Inflammatory macrophage treated with lipopolysaccharide for 1 hour (primary cell): ENCODE data around the gene ZNF524.

Experiments used
- DNase-seq, 2 donors: peaks; one replicate each; pipeline ENCODE4 v3.0.0-alpha.2; 2020 to 2022

Gene ZNF524

DNA sequence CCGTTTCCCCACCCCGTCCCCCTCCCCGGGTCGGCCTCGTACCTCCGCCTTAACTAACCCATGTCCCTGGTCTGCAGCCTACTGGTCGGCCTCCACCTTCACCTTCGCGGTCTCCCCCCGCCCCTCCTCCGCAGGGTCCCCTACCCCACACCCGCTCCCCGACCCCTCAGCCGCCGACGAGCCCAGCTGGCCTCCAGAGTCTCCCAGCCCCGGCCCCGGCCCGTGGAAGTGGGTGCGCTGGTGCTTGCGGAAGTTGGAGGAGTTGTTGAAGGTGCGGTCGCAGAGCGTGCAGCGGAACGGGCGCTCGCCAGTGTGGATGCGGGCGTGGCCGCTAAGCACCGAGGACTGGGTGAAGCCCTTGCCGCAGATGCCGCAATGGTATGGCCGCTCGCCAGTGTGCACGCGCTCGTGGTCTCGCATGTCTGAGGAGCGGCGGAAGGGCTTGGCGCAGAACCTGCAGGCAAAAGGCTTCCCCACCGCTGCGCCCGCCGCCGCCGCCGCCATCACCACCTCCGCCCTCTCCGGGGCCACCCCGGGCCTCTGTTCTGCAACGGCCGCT is 21.7 kb downstream of the ZNF524 start:
- DNase-seq = no peak

DNA sequence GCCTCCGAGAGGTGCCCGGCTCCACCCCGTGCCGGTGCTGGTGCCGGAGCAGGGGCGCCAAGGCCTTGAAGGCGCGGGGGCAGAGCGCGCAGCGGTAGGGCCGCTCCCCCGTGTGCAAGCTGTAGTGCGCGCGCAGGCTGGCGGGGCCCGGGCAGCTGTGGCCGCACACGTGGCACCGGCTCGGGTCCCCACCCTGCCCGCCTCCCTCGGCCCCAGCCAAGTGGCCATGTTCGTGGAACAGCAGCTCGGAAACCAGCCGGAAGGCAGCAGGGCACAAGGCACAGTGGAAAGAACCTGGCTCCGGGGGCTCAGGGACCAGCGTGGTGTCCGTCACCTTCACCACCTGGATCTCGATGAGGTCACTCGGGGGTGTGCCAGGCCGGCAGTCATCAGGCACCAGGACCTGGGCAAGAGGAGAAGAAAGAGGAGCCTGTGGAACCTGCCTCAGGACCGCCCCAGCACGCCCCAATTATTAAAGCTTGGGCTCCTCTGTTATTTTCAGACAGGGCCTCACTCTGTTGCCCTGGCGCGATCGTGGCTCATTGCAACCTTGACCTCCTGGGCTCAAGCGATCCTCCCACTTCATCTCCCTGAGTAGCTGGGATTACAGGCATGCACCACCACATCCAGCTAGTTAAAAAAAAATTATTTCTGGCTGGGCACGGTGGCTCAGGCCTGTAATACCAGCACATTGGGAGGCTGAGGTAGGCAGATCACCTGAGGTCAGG is 22.3 kb downstream of the ZNF524 start:
- no peak for DNase-seq

DNA sequence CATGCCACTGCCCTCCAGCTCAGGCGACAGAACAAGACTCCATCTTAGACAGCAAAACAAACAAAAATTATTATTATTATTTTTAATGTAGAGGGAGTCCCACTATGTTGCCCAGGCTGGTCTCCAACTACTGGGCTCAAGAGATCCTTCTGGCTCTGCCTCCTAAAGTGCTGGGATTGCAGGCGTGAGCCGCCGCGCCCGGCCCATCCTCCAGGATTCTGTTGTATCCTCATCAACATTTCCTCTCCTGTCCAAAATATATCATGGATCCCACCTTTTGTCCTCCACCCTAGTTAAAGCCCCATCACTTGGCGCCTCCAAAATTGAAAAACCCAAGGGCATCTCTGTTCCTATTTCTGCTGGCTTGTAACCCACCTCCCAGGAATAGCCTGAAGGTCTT is 23.0 kb downstream of the ZNF524 start:
- DNase-seq = no peak

DNA sequence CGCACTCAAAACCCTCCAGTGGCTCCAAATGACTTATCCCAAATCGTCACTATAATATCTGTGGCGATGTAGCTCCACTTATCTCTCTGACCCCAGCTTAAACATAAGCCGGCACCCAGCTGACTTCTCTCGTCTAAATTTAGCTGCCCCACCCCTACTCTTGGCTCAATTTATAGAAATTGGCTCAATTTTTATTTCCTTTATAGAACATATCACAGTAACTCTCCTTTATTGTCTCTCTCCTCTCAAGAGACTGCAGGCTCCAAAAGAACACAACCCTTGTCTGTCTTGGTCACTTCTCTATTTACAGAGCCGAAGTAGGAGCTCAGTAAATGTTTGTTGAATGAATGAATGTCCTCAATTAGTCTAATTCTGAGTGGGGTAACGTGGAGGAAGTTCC is 23.5 kb downstream of the ZNF524 start:
- no peak for DNase-seq

DNA sequence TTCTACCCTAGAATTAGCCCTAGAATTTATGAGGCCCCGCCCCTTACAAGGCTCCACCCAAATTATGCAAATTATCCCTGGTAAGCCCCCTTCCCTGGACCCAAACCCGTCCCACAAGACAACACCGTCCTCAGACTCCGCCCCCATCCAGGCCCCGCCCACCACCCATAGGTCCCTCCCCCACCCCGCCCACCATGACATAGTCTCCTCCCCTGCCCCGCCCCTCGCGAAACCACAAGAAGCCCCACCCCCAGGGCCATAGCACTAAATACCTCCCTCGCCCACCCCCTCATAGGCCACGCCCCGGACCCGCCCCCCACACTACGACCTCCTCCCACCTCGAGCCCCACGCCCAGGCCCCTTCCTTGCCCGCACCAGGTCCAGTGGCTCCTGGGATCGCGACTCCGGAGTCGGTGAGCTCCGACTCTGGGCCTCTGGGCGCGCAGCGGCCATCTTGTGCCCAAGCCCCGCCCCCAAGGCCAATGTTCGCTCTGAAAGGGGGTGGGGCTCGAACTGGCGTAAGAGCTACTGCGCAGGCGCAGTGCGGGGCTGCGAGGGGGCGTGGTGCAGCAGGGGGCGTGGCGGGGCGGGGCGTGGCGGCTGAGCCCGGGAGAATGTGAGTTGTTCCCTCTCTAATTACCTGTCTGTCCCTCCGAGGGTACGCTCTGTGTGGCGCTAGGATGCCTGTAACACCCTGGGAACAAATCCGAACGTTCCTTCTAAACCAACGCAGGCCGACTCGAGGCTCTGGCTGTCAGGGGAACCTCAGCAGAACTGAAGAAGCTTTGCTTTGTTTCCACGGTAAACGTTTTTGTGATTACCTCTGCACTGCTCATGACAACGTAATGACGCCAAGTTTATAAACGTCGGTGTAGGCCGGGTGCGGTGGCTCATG is 24.3 kb downstream of the ZNF524 start, which contains the start of gene ZNF784:
TSS of gene ZNF784 (minus strand) at position 458 of the 895 bp plus-strand sequence. CDS start at position 453, 5 bp downstream.
- peak; percentile 82 to 98 for DNase-seq

DNA sequence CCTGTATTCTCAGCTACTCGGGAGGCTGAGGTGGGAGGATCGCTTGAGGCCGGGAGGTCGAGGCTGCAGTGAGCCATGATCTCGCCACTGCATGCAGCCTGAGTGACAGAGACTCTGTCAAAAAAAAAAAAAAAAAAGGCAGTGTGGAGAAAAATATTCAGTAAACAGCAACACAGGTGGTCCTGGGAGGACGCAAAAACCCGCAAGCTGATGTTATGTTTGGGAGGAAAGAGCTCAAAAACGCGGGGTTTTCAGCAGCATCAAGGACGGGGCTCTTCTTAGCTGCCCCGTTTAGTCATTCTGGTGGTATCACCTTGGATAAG is 24.9 kb downstream of the ZNF524 start:
- DNase-seq = no peak

DNA sequence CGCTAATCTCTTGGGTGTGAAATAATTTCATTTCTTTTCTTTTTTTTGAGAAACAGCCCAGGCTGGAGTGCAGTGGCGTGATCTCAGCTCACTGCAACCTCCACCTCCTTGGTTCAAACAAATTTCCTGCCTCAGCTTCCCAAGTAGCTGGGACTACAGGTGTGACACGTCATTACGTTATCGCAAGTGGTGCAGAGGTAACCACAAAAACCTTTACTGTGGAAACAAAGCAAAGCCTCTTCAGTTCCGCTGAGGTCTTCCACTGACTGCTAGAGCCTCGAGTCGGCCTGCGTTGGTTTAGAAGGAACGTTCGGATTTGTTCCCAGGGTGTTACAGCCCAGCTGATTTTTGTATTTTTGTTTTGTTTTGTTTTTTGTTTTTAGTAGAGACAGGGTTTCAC is 26.3 kb downstream of the ZNF524 start:
- DNase-seq = no peak

DNA sequence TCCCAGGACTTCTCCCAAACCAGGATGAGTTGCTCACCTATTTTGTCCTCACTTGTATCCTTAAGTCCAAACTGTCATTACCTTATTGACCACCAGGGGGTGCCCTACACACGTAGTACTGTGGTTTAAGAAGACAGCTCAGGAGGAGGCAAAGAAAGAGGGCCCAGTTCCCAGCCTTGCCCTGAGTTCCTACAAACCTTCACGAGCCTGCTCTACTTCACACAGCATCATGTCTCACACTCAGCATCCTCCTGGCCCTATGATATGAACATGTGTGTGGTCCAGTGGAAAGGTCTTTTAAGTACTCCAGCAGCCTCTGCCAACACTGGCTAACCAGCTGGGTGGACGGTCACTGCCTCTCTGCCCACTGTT is 32.4 kb downstream of the ZNF524 start:
- peak; percentile 77 to 99 for DNase-seq

DNA sequence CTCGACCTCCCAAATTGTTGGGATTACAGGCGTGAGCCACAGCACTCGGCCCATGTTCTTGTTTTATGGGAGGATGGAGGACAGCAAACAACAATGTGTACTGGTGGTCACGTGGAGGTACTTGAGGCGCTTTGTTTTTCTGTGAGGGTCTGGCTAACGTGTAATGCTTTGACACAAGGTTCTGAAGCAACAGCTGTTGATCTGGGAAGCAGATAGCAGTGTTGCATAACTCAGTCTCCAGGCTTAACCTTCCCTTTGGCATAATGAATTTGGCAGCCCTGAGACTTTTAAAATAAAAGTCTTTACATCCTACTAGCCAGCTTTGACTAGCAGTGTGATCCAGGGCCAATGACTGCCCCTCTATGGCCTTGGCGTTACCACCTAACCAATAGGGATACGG is 33.8 kb downstream of the ZNF524 start:
- no peak for DNase-seq

DNA sequence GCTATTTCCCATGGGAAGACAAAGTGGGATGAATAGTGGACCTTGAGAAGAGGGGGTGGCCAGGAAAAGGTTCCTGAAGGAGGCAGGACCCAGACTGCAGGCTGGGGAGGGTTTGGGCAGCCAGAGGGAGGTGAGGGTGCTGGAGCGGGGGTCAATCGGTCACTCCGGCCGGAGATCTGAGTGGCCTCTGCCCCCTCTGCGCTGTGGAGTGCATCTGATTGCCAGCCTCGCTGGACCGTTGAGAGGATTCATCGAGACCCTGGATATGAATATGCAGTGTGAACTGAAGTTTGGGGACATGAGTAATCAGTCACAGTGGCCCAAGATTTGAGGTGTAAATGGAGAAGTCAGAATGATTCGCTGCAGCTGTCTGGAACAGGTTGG is 35.2 kb downstream of the ZNF524 start:
- no peak for DNase-seq

DNA sequence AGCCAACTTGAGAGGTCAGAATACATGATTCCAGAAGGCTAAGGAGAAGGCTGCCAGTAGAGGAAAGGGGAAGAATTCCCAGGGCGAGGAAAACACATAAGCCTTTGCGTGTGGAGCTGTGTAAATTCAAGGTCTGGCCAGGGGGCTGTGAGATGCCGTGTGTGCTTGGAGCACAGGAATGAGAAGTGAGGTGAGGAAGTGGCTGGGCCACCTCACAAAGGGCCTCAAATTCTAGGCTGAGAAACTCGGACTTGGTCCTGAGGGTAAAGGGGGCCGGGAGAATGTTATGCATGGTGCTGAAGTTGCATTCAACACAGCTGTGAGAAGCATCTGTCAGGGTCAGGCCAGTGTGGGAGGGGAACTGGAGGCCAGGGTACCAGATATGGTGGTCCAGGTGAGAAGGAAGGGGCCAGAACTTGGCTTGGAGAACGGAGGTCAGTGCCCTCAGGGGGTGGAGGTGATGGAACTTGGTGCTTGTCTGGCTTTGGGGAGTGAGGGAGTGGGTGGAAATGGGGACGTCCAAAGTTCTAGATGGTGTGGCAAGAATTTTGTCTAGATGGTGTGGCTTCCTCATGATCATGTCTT is 35.9 kb downstream of the ZNF524 start:
- no peak for DNase-seq

DNA sequence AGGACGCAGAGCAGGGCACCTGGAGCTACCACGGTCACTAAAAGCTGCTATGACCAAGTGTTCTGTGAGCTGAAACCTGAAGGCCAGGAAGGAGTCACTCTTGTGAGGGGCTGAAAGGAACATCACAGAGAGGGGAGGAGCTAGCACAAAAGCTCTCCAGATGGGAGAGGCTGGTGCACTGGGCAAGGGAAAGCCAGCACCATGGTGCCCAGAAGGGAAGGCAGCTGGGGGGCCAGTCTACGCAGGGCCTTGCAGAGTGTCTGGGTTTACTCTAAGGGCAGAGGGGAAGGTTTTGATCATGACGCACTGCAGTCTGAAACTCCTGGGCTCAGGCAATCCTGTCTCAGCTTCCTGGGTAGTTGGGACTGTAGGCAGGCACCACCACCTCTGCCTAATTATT is 36.6 kb downstream of the ZNF524 start:
- no peak for DNase-seq

DNA sequence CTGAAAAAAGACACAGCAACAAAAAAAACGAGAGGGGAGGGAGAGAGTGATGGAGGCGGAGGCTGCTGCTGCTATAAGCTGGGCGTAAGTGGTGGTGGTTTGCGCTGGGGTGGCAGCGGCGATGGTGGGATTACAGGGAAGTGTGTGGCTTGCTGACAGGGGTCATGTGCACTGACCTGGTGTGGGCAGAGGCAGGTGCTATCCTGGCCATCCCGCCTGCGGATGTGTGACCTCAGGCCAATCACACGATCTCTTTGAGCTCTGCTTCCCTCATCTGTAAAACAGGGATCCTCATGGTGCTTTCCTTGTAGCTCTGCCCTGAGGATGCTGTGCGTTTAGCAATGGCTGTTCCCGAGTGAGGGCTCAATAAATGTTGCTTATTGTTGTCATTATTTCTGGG is 37.4 kb downstream of the ZNF524 start:
- DNase-seq = no peak

DNA sequence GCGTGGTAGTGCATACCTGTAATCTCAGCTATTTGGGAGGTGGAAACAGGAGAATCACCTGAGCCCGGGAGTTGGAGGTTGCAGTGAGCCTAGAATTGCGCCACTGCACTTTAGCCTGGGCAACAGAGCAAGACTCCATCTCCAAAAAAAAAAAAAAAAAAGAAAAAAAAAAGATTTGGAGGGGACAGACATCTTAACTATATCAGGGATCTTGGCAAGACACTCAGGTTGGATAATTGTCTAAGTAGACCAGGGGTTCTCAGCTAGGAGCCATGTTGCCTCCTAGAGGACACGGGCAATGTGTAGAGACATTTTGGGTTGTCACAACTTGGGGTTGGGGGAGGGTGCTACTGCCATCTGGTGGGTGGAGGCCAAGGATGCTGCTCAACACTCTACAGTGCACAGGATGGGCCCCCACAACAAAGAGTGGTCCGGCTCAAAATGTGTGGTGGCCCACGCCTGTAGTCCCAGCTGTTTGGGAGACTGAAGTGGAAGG is 38.8 kb downstream of the ZNF524 start:
- DNase-seq = peak; percentile 47 to 61

DNA sequence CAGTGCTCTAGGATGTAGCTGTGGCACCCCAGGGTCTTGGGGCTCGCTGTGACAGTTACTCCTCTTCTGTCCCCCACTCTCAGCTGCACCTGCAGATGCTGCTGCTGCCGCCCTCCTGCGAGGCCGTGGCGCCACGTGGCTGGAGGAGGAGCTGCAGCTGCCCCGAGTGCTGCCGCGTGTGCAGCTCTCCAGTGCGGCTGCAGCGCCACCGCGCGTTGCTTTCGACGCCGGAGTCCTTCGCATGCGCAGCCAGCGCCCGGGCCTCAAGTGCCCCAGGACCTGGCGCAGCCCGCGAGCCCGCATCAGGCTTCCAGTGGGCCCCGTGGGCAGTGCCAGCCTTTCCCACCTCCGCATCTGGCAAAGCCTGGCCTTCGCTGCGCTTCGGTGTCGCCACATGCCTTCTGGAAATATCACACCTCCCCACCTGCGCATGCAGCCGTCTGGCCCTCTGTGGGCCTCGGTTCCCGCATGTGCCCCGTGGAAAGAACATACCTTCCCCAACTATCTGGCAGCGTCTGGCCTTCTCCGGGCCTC is 40.0 kb downstream of the ZNF524 start:
- DNase-seq = peak; percentile 42 to 47

DNA sequence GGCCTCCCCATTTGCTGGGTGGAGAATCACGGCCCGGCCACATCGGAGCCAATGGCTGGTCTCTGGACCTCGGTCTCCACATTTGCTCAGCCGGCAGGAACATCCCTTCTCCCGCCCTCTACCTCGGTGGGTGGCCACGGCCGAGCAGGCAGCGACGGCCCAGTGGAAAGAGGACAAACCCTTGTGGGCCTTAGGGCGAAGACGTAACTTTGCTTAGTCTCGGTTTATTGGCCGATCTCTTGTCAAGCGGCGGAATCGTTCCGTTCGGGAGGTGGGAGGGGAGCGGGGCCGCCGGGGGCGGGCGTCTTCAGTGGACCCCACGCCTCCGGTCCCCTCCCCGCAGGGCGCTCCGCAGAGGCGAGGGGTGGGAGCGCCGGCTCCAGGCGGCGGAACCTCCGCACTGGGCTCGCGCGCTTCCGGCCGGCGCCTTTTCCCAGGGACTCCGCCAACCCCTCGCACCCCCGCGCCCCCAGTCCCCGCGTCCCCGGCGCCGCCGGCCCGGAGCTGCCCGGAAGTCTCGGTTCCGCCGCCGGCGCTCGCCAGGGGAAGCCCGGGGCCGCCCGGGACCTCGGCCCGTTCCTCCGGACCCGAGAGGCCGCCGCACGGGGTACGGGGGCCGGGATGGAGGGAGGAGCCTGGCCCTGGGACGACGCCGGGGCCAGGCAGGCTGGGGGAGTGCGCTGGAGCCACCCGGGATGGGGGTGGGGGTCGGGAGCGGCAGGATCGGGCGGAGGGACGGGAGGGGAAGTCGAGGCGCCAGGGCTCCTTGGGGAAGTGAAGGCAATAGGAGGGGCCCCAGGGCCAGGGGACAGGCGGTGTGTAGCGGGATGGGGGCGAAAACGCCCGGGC is 40.7 kb downstream of the ZNF524 start, which contains the start of gene ZNF580:
TSS of gene ZNF580 (plus strand) at position 426 of the 849 bp plus-strand sequence. CDS start 1,507 bp downstream, outside the sequence.
- peak in 1 of 2 donors; percentile 59 for DNase-seq

DNA sequence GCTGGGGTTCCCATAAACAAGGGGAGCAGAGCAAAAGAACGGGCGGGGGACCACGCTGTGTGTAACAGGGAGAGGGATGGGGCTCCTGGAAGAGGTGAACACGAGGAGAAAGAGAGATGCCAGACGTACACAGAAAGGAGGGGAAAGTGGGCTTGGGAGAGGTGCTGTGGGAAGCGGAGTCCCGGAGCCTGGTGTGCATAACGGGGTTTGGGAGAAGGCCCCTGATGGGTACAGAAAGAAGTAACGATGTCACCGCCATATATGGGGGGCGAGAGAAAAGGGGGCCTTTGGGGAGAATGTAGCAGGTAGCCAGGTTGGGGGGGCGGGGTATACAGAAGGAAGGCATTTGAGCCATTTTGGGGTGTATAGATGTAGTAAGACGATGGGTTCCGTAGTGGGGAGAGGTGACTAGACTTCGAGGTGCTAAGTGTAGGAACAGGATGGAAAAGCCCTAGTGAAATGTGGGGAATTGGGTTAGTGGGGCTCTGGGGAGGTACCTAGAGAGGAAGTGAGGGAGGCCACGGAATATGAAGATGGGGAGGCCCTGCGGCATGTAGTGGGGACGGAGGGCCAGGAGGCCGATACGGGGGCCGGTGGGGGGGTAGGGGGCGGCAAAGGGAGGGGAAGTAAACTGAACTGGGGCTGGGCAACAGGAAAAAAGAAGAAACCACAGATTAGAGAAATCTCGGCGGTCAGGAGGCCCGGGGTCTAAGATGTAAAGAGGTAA is 41.5 kb downstream of the ZNF524 start:
- DNase-seq = no peak

DNA sequence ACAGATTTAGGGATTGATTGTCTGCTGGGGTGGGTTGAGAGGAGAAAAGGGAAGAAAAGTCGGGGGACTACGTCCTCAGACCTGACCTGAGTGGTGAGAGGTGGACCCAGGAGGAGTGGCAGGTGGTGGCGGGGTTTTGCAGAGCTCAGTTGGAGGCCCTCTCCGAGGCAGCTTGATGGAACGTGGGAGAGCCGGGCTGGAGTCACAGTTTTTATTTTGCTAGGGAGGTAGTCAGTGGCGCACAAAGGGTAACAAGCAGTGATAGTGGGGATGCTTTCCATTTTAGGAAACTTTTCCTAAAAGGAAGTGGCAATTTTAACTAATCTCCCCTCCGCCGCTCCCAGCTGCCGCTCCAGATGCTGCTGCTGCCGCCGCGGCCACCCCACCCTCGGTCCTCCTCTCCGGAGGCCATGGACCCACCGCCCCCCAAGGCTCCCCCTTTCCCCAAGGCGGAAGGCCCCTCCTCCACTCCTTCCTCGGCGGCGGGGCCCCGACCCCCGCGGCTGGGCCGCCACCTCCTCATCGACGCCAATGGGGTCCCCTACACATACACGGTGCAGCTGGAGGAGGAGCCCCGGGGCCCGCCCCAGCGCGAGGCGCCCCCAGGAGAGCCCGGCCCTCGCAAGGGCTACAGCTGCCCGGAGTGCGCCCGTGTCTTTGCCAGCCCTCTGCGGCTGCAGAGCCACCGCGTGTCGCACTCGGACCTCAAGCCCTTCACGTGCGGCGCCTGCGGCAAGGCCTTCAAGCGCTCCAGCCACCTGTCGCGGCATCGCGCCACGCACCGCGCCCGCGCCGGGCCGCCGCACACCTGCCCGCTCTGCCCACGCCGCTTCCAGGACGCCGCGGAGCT is 42.3 kb downstream of the ZNF524 start:
- DNase-seq = no peak

DNA sequence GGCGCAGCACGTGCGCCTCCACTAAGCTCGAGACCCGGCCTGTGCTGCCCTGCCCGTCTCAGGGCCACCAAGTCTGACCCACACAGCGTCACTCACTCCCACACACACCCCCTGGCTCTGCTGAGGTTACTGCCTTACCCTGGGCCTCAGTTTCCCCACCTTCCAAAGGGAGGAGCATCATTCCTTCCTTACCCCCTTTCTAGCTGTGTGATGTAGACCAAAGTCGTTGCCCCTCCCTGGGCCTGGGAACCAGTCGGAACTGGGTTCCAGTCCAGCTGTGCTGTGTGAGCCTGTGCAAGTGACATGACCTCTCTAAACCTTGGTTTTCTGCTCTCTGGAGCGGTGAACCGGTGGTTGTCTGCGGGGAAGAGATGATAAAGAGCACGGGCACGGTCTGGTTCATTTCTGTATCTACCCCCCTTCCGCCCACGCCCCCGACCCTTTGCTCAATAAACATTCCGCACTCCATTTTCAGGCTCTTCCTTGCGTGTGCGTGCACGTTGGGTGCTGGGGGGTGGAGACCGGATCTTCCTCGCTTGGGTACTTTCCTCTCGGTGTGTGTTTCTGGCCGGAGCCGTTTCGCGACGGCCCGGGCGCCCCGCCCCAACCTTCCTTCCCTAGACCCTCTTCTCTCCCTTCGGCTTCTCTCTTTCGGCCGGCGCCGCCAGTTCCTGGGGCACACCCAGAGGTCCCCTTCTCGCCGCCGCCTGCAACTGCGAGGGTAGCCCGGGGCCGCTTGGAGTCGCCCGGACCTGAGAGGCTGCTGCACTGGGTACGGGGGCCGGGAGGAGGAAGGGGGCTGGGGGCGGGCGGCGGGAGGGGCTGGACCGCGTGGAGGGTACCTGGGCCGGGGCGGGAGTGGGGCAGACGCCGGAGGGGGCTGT is 43.2 kb downstream of the ZNF524 start, which contains the start of gene ZNF581:
TSS of gene ZNF581 (plus strand) at position 647 of the 884 bp plus-strand sequence. CDS start 923 bp downstream, outside the sequence.
- DNase-seq = peak; percentile 57 to 87
